ENCODE data around the gene YIPF3.

GRCh38 chr6:43461936-43462335 is 54.8 kb downstream of the YIPF3 start:
- TF ChIP-seq CTCF (conservative IDR thresholded peaks at IDR 0.05; ENCODE audit: low read length) (no peak), EZH2phosphoT487 (IDR thresholded peaks at IDR 0.05; ENCODE audit: borderline replicate concordance) (no peak)

Measured in Loucy (cell line).